Measurements from ENCODE around the gene SMIM35. TPM values are rescaled to one million over a fixed set of nuclear protein-coding genes. Genes with fewer than 3 reads are reported as not detected.

The SMIM35 gene
- total and polyA plus RNA-seq, 4 donors = 0.06 to 0.17 (median 0.11) TPM

- Histone ChIP-seq H3K27me3 (ENCODE audit: control insufficient read depth in 3 of 3, insufficient read depth in 3 of 3, low read length in 2 of 3) (no peaks in the 10 kb centered on the region), H3K27ac (ENCODE audit: low read depth in 1 of 2, low read length in 1 of 2) (no peak overlapping the region), H3K9ac (ENCODE audit: insufficient read depth in 1 of 2, low read length in 2 of 2) (no peak overlapping the region), H3K4me1 (ENCODE audit: control insufficient read depth in 5 of 5, insufficient read depth in 5 of 5, low read length in 5 of 5) (no peaks in the 10 kb centered on the region), H3K4me3 (no peak overlapping the region), H3K36me3 (ENCODE audit: control insufficient read depth in 4 of 4, insufficient read depth in 4 of 4, low read length in 4 of 4) (peaks cover 0 to 7% (median 0%) of the 10 kb centered on the region in 4 donors), H3K9me3 (ENCODE audit: control insufficient read depth in 4 of 4, insufficient read depth in 3 of 4, low read length in 3 of 4) (no peaks in the 10 kb centered on the region)
- DNase-seq (no peak), ATAC-seq (ENCODE audit: insufficient read depth, low FRiP score) (no peak)
- 95 to 96% methylated on average over 11 of the region's 11 CpGs for WGBS, 2 donors
- no peak for TF ChIP-seq CTCF (IDR thresholded peaks at IDR 0.05; ENCODE audit: control extremely low read depth, extremely low read depth)
Observed at GRCh38 chr11:117995472-117995871, 91.3 kb downstream of the SMIM35 start.

GRCh38 chr11:117993988-117994745 lies 92.6 kb downstream of the SMIM35 start:
- ATAC-seq (ENCODE audit: insufficient read depth, low FRiP score) (peak; percentile 38), DNase-seq (no peak)
- no peak overlapping the region for H3K9ac ChIP-seq (ENCODE audit: insufficient read depth in 1 of 2, low read length in 2 of 2)
- H3K27ac ChIP-seq (ENCODE audit: low read depth in 1 of 2, low read length in 1 of 2) = no peak overlapping the region
- no peaks in the 10 kb centered on the region for H3K9me3 ChIP-seq (ENCODE audit: control insufficient read depth in 4 of 4, insufficient read depth in 3 of 4, low read length in 3 of 4)
- no peaks in the 10 kb centered on the region for H3K4me1 ChIP-seq (ENCODE audit: control insufficient read depth in 5 of 5, insufficient read depth in 5 of 5, low read length in 5 of 5)
- H3K36me3 ChIP-seq (ENCODE audit: control insufficient read depth in 4 of 4, insufficient read depth in 4 of 4, low read length in 4 of 4) = peaks cover 0 to 6% (median 0%) of the 10 kb centered on the region in 4 donors
- 49 to 70% methylated on average over 9 of the region's 9 CpGs for WGBS, 2 donors
- H3K4me3 ChIP-seq = no peak overlapping the region
- no peak for TF ChIP-seq CTCF (IDR thresholded peaks at IDR 0.05; ENCODE audit: control extremely low read depth, extremely low read depth)
- no peaks in the 10 kb centered on the region for H3K27me3 ChIP-seq (ENCODE audit: control insufficient read depth in 3 of 3, insufficient read depth in 3 of 3, low read length in 2 of 3)

GRCh38 chr11:117992620-117993019 lies 94.1 kb downstream of the SMIM35 start:
- ATAC-seq (ENCODE audit: insufficient read depth, low FRiP score) (no peak), DNase-seq (no peak)
- 76 to 82% methylated on average over 2 of the region's 2 CpGs for WGBS, 2 donors
- Histone ChIP-seq H3K9me3 (ENCODE audit: control insufficient read depth in 4 of 4, insufficient read depth in 3 of 4, low read length in 3 of 4) (no peaks in the 10 kb centered on the region), H3K27ac (ENCODE audit: low read depth in 1 of 2, low read length in 1 of 2) (no peak overlapping the region), H3K4me3 (no peak overlapping the region), H3K36me3 (ENCODE audit: control insufficient read depth in 4 of 4, insufficient read depth in 4 of 4, low read length in 4 of 4) (no peaks in the 10 kb centered on the region), H3K4me1 (ENCODE audit: control insufficient read depth in 5 of 5, insufficient read depth in 5 of 5, low read length in 5 of 5) (no peaks in the 10 kb centered on the region), H3K9ac (ENCODE audit: insufficient read depth in 1 of 2, low read length in 2 of 2) (no peak overlapping the region), H3K27me3 (ENCODE audit: control insufficient read depth in 3 of 3, insufficient read depth in 3 of 3, low read length in 2 of 3) (peaks cover 0 to 9% (median 6%) of the 10 kb centered on the region in 3 donors)
- TF ChIP-seq CTCF (IDR thresholded peaks at IDR 0.05; ENCODE audit: control extremely low read depth, extremely low read depth) = no peak

All from lung (tissue), 12 donors.